SH-SY5Y (cell line): ENCODE results near the gene RPS8.

Experiments used
- GATA2 ChIP-seq: IDR thresholded peaks from 2 replicates; pipeline ENCODE4 v1.6.1; 2011; ENCODE audit warnings: mild to moderate bottlenecking, low read depth, low read length
- GATA3 ChIP-seq: IDR thresholded peaks from 2 replicates; pipeline ENCODE4 v1.6.1; 2011; ENCODE audit warnings: low read depth, mild to moderate bottlenecking, low read length, moderate library complexity

GRCh38 chr1:44828003-44828651 is 52.8 kb downstream of the RPS8 start:
- no peak for TF ChIP-seq GATA3
- no peak for TF ChIP-seq GATA2
